Measurements from ENCODE around the gene MEGF8.

The MEGF8 gene

DNA sequence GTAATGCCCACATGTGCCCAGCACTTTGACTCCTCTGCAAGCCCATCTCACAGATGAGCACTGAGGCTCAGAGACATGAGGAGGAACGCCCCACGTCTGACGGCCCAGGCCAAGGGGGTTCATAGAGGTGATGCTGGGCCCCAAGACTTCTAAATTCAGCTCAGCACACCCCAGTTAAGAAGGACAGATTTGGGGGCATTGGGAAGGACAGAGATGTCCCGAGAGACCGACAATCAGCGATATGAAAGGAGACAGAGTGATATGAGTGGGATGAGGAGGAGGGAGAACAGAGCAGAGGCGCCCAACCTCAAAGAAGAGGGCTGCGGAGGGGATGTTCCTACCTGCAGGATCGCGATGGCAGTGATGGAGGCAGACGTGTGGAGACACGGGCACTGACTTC, 64.5 kb downstream of the MEGF8 start, which contains the start of gene CNFN:
Gene CNFN (minus strand): TSS at position 399 of the 400 bp plus-strand sequence. CDS start 1,260 bp downstream, outside the sequence.
- no peaks in the 10 kb centered on the region for H3K9me3 ChIP-seq (replicated peaks in 1 of 11)
- no peaks in the 10 kb centered on the region; a peak in 1 of 22 replicates for H4K20me1 ChIP-seq
- peaks cover 0 to 13% (median 10%) of the 10 kb centered on the region in 10 experiments; a peak in 14 of 20 replicates for H3K4me1 ChIP-seq
- H3K27ac ChIP-seq: no peak within 1 kb of the TSS
- no peaks in the 10 kb centered on the region for H3K36me3 ChIP-seq
- no peak within 1 kb of the TSS for H3K4me2 ChIP-seq
- peaks cover 12 to 37% (median 21%) of the 10 kb centered on the region in 11 experiments; a peak in 21 of 22 replicates for H3K27me3 ChIP-seq
- no peak within 1 kb of the TSS for H3K4me3 ChIP-seq
- no peak for TF ChIP-seq Cebpa-rat (IDR thresholded peaks at IDR 0.05)
- no peak within 1 kb of the TSS; a peak in 1 of 22 replicates for H3K9ac ChIP-seq

- Histone ChIP-seq H3K4me1 (peaks cover 11 to 19% (median 15%) of the 10 kb centered on the region in 10 experiments), H3K9me3 (replicated peaks in 1 of 11) (no peaks in the 10 kb centered on the region), H3K27me3 (peaks cover 12 to 37% (median 21%) of the 10 kb centered on the region in 11 experiments; a peak in 21 of 22 replicates), H3K9ac (no peak overlapping the region), H4K20me1 (no peaks in the 10 kb centered on the region; a peak in 1 of 22 replicates), H3K36me3 (no peaks in the 10 kb centered on the region), H3K4me3 (no peak overlapping the region), H3K4me2 (no peak overlapping the region), H3K27ac (no peak overlapping the region)
- no peak for TF ChIP-seq Cebpa-rat (IDR thresholded peaks at IDR 0.05)
Observed at GRCh38 chr19:42392165-42392564, 66.7 kb downstream of the MEGF8 start.

DNA sequence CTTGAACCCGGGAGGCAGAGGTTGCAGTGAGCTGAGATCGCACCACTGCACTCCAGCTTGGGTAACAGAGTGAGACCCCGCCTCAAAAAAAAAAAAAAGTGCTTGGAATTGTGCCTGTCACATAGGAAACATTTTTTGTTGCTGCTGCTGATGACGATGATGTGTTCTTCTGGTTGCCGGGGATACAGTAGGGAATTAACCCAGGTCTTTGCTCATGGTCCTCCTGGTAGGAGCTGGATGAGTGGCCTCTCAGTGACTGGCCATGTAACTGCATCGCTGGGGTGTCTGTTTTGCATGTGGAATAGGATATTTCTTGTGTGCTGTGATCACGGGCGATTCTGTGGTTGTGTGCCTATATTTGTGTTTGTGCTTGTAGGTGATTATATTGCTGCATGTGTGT, 69.3 kb downstream of the MEGF8 start:
- no peak overlapping the region for H3K9ac ChIP-seq
- no peak for TF ChIP-seq Cebpa-rat (IDR thresholded peaks at IDR 0.05)
- no peak overlapping the region for H3K27ac ChIP-seq
- H3K9me3 ChIP-seq (replicated peaks in 1 of 11): no peaks in the 10 kb centered on the region
- peaks cover 10 to 24% (median 16%) of the 10 kb centered on the region in 11 experiments; a peak in 21 of 22 replicates for H3K27me3 ChIP-seq
- no peaks in the 10 kb centered on the region for H3K36me3 ChIP-seq
- peaks cover 0 to under 1% (median 0%) of the 10 kb centered on the region in 11 experiments; a peak in 1 of 22 replicates for H4K20me1 ChIP-seq
- H3K4me2 ChIP-seq: no peak overlapping the region
- peaks cover 22 to 36% (median 30%) of the 10 kb centered on the region in 10 experiments for H3K4me1 ChIP-seq
- H3K4me3 ChIP-seq: no peak overlapping the region

GRCh38 chr19:42396381-42397262, 71.2 kb downstream of the MEGF8 start:
- H3K9me3 ChIP-seq (replicated peaks in 1 of 11): no peaks in the 10 kb centered on the region
- H3K27ac ChIP-seq: peak overlapping the region; percentile 62 to 82 (median 79)
- H3K4me1 ChIP-seq: peaks cover 32 to 51% (median 42%) of the 10 kb centered on the region in 10 experiments
- peaks cover 0 to 7% (median 0%) of the 10 kb centered on the region in 11 experiments; a peak in 5 of 22 replicates for H3K27me3 ChIP-seq
- TF ChIP-seq Cebpa-rat (IDR thresholded peaks at IDR 0.05): no peak
- H3K36me3 ChIP-seq: no peaks in the 10 kb centered on the region
- peak overlapping the region; percentile 62 to 84 (median 74) for H3K4me3 ChIP-seq
- peaks cover 0 to 14% (median 0%) of the 10 kb centered on the region in 11 experiments; a peak in 5 of 22 replicates for H4K20me1 ChIP-seq
- peak overlapping the region; percentile 93 to 99 (median 97) for H3K4me2 ChIP-seq
- H3K9ac ChIP-seq: peak overlapping the region; percentile 77 to 89 (median 83)

- Histone ChIP-seq H3K27ac (peak overlapping the region; percentile 54 to 82 (median 79)), H3K4me2 (peak overlapping the region; percentile 93 to 99 (median 97)), H3K4me3 (peak overlapping the region; percentile 62 to 84 (median 74)), H3K36me3 (no peaks in the 10 kb centered on the region), H3K4me1 (peaks cover 36 to 58% (median 46%) of the 10 kb centered on the region in 10 experiments), H3K9ac (peak overlapping the region; percentile 77 to 89 (median 83)), H3K9me3 (replicated peaks in 1 of 11) (no peaks in the 10 kb centered on the region), H4K20me1 (peaks cover 0 to 18% (median 4%) of the 10 kb centered on the region in 11 experiments; a peak in 12 of 22 replicates), H3K27me3 (no peaks in the 10 kb centered on the region; a peak in 1 of 22 replicates)
- no peak for TF ChIP-seq Cebpa-rat (IDR thresholded peaks at IDR 0.05)
Observed at GRCh38 chr19:42397263-42398166, 72.1 kb downstream of the MEGF8 start.

GRCh38 chr19:42400404-42400803, 75.0 kb downstream of the MEGF8 start:
- Histone ChIP-seq H3K27ac (no peak overlapping the region), H3K4me2 (peak overlapping the region in 10 of 11 experiments; percentile 77 to 94 (median 89); a peak in 17 of 22 replicates), H3K9me3 (replicated peaks in 1 of 11) (no peaks in the 10 kb centered on the region), H3K36me3 (peaks cover 5 to 23% (median 18%) of the 10 kb centered on the region in 11 experiments; a peak in 17 of 22 replicates), H3K4me3 (no peak overlapping the region), H3K4me1 (peaks cover 36 to 60% (median 49%) of the 10 kb centered on the region in 10 experiments), H3K9ac (peak overlapping the region in 6 of 11 experiments; percentile 24 to 84 (median 70); a peak in 5 of 22 replicates), H4K20me1 (peaks cover 0 to 38% (median 8%) of the 10 kb centered on the region in 11 experiments; a peak in 12 of 22 replicates), H3K27me3 (no peaks in the 10 kb centered on the region)
- no peak for TF ChIP-seq Cebpa-rat (IDR thresholded peaks at IDR 0.05)

- Histone ChIP-seq H3K27me3 (no peaks in the 10 kb centered on the region), H3K9ac (peak overlapping the region; percentile 54 to 84 (median 71); a peak in 21 of 22 replicates), H4K20me1 (peaks cover 0 to 51% (median 12%) of the 10 kb centered on the region in 11 experiments; a peak in 12 of 22 replicates), H3K4me1 (peaks cover 24 to 47% (median 38%) of the 10 kb centered on the region in 10 experiments), H3K4me2 (peak overlapping the region; percentile 82 to 94 (median 90)), H3K9me3 (replicated peaks in 1 of 11) (no peaks in the 10 kb centered on the region), H3K4me3 (peak overlapping the region; percentile 46 to 72 (median 60)), H3K36me3 (peaks cover 6 to 35% (median 29%) of the 10 kb centered on the region in 11 experiments; a peak in 17 of 22 replicates), H3K27ac (peak overlapping the region in 8 of 11 experiments; percentile 45 to 72 (median 56); a peak in 16 of 22 replicates)
- TF ChIP-seq Cebpa-rat (IDR thresholded peaks at IDR 0.05): no peak
Observed at GRCh38 chr19:42401365-42402303, 76.2 kb downstream of the MEGF8 start.
